Measurements from ENCODE around the gene MYO18A. TPM values are rescaled to one million over a fixed set of nuclear protein-coding genes. Genes with fewer than 3 reads are reported as not detected.

Gene MYO18A
- total and polyA plus RNA-seq, 10 of the 15 experiments (the other 5 are each of a cell fraction or from before 2014, with no cell fraction given), result 2.9 to 66.0 (median 24.5) TPM

- TF ChIP-seq NR2C2 (IDR thresholded peaks at IDR 0.05; ENCODE audit: borderline replicate concordance, control insufficient read depth, insufficient read length, low read depth) (no peak), FOS (IDR thresholded peaks at IDR 0.05; ENCODE audit: borderline replicate concordance, extremely low read depth, insufficient read length) (no peak), SIN3A (IDR thresholded peaks at IDR 0.05; ENCODE audit: low read depth, low read length) (0 out of 2 replicates have a peak, but pooled peaks have one; percentile 26), POU2F2 (IDR thresholded peaks at IDR 0.05; ENCODE audit: borderline replicate concordance, low read depth, low read length) (no peak), RUNX3 (IDR thresholded peaks at IDR 0.05; ENCODE audit: low read length) (peak; percentile 24; the same call in 1 of the 2 replicates), HSF1 (IDR thresholded peaks at IDR 0.05; ENCODE audit: low read depth, low read length) (no peak), ZNF384 (IDR thresholded peaks at IDR 0.05; ENCODE audit: borderline replicate concordance, low read depth, low read length) (no peak), ZNF217 (IDR thresholded peaks at IDR 0.05) (no peak), USF1 (IDR thresholded peaks at IDR 0.05; ENCODE audit: borderline replicate concordance, extremely low read length, insufficient read depth, low read depth, low read length) (no peak), SIX5 (IDR thresholded peaks at IDR 0.05; ENCODE audit: low read depth, low read length, severe bottlenecking) (no peak)
Observed at GRCh38 chr17:29140051-29140621, 40.1 kb downstream of the MYO18A start (continued).

Measured in GM12878 (cell line).